Stimulated activated CD8-positive, alpha-beta memory T cell treated with anti-CD3 and anti-CD28 coated beads, Interleukin-2, amount 100 ng/mL, for 1 hour (primary cell): ENCODE data around the gene PPP1R36.
"Not testable (repeated sequence)": the region's sequence is repeated elsewhere in the genome, so short reads cannot be mapped to it uniquely, and the experiment has no call there.

ENCODE experiments used
- DNase-seq, 2 donors: peaks; one replicate each; pipeline ENCODE4 v3.0.0-alpha.2; 2020; ENCODE audit warnings: low read depth in 2 of 2

The PPP1R36 gene, protein sequence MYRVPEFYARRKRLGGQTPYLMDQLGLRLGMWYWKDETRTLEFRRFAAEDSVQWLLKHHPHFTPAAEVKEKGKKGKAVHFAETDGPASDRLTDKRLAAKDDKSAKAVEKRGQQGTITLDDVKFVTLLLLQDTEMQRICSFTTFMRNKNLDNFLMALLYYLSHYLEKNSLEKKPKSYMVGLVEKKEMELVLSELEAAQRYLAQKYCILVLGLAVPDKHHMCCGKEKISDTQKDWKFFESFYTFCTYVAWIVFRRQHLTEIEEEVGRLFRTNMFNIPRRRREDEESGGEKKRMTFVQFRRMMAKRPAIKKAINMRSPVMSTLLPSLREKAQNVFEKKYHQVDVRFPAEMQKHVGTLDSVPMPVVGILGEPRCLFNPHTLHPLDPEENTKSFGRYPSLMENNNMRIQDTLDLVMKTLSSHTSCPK

DNA sequence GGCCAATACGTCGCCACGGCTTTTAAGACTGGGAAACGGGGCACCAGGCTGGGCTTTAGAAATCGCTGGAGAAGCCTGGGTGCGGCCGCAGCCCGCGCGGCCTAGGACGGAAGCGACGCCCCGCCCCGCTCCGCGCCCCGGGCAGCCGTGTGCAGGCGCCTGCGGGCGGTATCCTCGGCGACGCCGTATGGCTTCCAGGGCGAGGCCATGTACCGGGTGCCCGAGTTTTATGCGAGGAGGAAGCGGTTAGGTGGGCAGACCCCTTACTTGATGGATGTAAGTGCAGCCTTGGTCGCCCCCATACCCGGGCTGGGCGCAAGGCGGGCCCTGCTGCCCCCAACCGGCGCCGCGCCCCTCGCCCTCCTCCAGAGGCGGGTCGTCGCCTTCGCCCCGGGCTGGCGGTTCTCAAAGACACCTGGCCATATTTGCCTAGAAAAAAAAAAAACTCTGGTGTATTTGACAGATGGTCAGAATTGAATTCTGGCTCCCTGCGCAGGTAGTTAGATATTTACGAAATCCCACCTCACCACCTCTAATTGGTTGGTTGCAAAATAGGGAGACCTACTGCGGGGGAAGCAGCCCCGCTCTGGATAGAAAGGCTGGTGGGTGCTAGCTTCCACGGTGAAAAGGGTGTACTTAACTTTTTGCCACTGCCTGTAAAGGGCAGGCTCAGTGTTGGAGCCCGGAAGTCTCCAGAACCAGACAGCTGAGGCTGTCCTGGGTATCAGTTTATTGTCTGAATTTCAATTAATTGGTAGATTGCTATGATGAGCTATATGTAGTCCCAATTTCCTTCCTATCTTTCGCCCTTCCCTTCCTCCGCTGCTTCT, at the start of gene PPP1R36:
Gene PPP1R36 (plus strand): TSS at position 171 of the 830 bp plus-strand sequence. CDS start 37 bp downstream, at position 208.
- DNase-seq = peak in 1 of 2 donors; percentile 17

DNA sequence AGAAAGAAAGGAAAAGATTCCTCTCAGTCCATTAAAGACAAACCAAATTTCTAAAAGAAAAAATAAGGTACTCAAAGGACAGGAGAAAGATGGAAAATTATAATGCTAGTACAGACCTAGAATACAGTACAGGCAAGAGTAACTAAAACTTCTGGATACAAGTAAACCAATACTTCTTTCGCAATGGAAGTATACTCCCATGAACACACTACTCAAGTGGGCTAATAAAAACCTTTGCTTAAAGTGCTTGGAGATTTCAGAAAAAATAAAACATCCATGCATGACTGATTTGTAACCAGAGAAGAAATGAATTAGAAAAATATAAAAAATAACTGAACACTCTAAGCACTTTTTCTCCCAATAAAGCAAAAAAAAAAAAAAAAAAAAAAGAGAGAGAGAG, 49.7 kb upstream of the PPP1R36 start:
- DNase-seq = no peak

DNA sequence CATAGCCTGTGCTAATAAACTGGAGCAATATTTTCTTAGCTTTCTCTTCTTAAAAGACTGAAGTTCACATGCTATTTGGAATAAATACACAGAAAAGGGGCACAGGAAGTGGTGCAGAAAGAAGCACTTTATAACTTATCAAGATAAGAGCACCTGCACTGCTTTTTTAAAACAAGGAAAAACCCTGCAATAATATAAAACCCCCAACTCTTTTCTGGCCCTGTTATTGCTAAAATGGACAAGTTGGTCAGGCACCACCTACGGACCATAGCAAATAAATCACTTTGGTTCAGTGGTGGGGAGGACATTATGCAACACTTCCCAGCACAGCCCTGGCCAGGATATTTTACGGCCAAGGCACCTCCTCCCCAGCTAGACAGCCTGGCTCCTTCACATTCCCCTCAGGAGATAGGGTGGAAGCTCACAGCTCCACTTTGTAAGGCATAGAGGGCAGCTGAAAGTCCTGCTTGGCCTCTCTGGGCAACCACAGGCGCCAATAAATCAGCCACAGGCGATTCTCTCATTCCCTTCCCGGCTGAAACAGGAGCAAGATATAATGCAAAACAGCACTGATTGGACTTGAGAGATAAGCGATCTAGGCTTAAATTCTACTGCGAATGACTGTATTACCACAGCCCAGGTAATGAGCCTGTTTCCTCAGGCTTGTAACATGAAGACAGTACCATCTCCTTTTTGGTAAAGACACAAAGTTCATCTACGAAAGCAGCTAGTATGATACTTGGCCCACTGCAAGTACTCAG, 48.2 kb upstream of the PPP1R36 start:
- DNase-seq = no peak

DNA sequence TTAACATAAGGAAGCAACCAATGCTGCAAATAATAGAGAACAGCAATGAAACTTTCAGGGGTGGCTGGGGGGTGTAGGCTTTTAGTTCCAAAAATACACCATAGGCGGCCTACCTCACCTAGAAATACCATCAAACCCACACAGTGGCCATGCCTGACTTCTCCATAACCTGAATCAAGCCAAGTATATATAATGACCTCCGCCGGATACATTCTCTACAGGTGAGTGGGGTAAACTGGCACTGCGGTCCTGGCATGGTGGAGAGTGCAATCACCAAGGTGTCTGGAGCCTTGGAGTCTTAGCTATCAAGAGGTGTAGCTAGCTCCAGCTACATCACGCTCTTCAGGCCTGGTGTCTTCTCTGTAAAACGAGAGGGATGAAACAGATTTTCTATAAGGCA, 47.3 kb upstream of the PPP1R36 start:
- DNase-seq = no peak

DNA sequence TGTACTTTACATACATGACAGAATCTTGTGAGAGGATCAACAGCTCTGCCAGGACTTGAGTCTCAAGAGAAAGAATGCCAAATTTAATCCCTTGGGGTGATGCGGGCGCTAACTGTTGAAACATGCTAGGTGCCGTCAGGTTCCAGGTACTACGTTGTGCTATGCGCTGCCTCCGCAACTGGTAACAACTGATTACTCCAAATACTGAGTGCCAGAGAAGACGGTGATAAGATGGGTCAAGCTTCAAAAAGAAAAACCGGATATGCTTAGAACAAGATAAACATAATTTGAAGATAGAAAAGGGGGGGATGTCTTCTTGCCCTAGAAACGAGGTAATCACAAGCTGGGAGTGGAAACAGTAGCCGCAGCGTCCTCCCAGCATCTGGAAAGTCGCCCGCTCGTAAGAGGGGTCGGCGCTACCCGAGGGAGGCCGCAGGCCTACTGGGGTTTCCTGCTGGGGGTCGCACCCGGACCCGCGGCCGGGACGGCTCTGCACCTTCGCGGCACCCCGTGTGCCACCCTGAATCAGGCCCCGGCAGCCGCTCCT, 46.8 kb upstream of the PPP1R36 start:
- DNase-seq = peak in 1 of 2 donors; percentile 14

DNA sequence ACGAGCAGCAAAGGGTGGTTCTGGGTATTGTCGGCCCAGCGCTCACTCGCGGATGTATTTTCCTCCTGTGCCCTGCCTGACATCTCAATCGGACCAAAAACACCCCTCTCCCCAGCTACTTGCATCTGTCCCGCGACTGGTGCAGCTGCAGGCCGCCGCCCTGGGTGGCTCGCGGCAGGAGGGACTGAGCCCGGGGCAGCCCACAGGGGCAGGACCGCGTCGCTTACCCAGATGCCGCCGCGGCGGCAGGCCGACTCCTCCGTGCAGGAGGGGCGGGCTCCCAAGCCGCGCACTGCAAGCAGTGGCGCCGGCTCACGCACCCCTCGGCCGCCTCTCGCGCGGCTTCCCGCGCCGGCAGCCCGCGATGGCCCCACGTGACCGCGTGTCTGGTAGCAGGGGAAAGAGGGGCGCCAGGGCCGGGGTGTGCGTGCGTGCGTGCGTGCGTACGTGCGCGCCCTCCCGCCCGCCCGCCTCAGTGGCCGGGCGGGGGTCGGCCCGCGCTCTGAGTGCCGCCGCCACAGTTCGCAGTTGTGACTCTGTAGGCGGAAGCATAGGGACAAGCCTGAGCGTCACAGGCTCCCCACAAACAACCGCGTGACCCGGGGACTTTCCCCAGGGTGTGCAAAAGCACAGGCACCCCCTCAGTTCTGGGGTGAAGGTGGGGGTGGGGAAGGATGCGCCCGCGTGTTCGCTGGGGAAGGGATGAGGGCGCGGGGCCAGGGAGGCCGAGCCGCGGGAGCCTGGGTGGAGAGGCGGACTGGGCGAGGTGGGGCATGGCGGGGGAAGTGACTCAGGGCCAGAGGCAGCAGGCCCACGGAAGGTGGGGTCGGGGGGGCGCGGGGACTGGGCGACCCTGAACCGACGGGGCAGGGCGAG, 46.1 kb upstream of the PPP1R36 start, which contains the start of gene ZBTB25:
Gene ZBTB25 (minus strand): TSS at position 405 of the 876 bp plus-strand sequence. CDS start 13,305 bp downstream, outside the sequence.
- DNase-seq = peak; percentile 90

DNA sequence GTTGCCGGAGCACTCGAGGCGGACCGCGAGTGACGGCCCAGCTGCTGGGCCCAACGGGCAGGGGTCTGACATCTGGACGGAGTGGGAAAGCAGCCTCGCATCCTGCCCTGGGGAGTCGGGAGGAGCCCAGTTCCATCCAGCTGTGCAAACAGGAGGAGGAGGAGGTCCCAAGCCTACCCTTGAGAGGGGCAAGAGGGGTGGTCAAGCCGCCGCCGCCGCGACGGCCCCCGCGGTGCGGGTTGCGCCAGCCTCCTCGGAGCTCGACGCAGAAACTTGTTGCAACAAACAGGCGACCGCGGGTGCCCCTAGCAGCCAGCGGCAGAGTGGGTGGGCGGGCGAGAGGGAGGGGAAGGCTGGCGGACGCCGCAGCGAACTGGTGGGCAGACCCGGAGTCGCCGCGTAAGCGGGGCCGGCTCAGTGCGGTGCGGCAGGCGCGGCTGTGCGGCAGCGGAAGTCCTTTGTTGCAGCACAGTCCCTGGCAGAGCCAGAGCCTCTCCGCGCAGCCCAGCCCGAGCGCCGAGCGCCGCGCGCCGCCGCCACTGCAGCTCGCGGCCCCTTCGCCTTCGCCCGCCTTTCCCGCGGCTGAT, 45.4 kb upstream of the PPP1R36 start, which contains the start of gene ZBTB1:
Gene ZBTB1 (plus strand): TSS at position 461 of the 587 bp plus-strand sequence. CDS start 16,735 bp downstream, outside the sequence.
- DNase-seq = peak; percentile 72 to 73

DNA sequence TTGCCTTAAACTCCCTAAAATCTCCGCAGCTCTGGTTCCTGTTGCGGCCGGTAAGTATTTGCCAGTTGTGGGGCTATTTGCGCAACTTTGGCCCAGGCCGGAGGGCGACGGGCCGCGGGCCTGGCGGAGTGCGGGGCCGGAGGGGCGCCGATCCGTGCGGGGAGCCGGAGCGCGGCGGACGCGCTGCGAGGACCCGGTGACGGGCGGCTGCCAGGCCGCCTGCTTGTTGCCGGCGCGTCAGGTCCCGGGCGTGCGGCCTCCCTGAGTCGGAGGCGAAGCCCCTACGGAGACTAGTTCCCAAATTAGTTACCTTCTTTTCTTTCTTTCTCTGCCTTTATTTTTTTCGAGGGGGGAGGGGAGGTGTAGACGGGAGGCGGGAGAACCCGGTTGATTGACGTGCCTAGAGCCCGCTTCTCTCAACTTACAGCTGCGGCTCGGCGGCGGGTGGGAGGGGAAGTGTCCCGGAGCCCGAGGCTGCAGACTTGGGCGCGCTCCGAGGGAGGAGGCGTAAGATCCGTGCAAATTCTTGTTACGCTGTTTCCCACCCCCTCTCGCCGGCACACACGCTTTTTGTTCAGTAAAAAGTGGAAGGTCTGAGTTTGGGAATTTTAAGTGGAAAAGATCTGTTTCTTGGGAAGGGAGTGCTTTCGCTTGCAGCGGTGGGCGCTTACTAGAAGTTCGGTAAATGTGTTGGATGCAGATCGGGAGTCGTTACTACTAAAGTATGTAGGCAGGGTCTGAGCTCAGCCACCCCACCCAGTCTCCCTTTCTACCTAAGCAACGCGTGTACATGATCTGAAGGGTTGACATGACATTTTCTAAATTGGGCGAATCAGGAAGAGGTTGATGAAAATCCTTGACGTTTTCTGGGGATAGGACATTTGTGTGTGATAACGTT, 44.6 kb upstream of the PPP1R36 start:
- peak; percentile 64 to 72 for DNase-seq

DNA sequence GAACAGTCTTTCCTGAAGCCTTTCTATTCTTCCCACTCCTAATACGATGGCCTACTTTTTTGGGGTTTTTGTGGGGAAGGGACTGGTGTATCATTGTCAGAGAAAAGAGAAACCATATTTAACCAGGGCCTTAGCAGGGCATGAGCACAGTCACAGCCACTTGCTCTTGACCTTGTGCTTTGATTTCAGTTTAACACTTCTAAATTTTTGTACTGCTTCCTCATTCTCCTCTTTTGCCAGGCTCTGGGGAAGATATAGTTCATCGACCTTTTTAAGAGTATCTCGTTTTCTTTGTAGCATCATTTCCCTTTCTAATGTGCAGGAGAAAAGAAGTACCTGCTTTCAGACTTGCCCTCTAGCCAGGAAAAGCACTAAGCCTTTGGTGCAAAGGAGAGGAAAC, 43.0 kb upstream of the PPP1R36 start:
- no peak for DNase-seq

DNA sequence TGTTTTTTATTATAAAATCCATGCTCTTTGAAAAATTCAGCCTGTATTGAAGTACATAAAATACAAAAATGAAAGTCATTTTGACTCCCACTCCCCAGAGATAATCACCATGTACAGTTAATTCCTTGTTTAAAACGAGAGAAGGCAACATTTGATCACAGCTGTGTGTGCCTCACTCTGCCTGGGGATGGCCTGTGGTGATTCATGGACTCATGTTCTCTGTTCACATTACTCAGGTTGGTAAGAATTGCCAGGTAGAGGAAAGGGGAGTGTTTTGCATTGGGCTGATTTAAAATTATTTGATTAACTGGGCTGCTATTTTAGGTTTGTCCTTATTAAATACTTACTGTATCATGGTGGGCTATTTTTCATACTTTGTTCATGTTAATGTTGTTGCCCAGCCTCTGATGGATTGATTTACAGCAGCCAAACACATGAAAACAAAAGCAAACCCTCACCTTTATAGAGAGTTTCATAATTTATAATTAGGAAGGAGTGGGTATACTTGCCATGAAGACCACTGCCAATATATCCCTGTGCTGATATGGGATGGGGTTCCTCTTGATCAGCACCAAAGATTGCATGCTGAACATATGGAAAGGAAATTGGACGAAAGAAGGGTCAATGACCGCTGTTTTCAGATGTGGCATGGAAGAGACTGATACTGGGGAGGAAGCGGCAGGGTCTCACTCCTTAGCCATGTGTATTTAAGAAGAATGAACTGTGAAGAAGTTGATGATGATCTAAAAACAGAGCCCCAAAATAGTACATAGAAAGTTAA, 42.2 kb upstream of the PPP1R36 start:
- DNase-seq = no peak

DNA sequence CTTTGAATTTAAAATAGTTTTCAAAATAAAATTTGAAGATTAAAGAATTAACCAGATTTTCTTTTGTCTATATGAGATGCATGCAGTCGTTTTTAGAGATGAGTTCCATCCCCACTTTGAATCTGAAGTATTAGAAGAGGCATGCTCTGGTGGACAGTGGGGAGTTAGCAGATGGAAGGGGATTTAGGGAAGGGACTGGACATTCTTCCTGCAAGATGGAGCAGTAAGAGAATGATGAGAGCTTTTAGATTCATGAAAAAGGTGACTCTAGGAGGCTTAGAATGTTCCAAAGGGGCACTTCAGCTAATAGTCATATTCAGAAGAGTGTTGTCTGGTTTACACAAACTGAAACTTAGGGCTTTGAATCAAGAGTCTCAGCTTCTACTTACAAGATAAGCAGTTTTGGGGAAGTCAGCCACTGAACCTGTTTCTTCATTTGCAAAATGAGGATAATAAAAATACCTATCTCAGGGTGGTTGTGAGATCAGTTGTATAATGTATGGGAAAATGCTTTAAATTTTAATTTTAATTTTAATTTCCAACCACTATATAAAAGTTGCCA, 41.5 kb upstream of the PPP1R36 start:
- no peak for DNase-seq

DNA sequence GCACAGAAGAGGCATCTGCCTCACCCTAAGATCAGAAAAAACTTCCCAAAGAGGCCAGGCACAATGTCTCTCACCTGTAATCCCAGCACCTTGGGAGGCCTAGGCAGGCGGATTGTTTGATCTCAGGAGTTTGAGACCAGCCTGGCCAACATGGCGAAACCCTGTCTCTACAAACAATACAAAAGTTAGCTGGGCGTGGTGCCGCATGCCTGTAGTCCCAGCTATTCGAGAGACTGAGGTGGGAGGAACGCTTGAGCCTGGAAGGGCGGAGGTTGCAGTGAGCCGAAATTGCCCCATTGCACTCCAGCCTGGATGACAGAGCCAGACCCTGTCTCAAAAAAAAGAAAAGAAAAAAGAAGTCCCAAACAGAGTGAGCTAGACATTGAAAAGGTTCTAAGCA, 40.7 kb upstream of the PPP1R36 start:
- DNase-seq = no peak

DNA sequence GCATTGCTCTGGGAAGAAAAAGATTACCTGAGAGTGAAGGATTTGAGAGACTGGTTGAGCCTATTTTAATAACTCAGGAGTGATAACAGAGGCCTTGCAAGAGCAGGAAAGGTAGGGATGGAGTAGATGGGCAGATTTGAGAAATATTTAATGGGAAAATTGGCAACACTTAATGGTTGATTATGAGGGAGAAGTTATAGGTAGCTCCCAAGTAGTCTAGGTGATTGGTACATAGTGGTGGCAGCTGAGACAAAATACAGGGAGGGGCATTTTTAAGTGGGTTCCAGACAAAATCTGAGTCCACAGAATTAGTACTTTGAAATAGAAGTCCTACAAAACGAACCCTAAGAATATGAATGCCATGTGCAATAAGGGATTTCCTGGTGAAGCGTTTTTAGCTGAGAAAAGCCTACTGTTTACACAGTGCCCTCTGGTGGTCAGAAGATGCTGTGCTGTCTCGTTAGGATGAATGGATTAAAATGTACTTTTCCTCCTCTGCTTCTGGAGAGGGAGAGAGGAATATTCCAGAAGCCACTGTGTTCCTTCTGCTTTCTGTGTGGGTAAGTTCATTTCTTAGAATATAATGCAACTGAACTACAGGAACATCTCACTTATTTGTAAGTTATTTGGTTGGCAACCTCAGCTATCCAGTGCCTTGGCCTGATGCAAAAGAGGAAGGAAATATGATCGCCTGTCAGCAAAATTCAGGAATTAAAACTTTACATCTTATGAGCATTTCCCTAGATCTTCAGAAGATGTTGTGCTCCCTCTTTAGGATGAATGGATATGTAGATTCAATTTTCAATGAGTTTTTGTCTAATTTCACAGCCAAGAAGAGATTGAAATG, 38.7 kb upstream of the PPP1R36 start:
- DNase-seq = peak; percentile 42 to 47

DNA sequence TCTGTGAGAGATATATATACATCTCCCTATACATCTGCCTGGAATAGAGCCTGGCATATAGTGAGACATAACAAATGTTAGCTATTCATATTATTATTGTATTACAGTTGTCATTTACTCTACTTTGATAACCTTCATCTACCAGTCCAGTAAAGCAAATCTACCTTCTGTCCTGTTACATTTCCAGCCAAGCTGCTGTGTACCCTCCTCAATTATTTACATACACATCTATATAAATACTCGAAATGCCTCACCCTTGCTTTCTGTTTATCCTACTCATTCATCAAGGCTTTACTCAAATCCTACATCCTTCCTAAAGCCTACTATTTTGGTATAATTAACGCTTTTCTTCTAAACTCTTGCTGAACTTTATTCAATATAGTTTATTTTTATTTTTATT, 36.5 kb upstream of the PPP1R36 start:
- no peak for DNase-seq

DNA sequence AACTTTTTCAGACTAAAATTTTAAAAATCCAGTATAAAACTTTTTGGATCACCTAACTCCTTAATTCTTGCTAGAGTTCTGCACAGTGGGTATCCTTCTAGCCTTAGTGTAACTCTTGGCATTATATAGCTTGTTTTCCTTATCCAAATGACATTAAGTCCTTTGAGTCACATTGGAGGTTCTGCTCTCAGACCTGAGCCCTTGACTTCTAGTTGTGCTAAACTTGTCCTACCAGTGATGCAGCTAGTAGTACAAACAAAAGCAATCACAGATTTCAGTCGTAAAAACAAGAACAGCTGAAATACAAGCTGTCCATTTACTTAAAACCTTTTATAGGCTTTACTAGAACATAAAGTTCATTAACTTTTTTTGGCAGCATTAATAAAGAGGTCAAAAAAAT, 34.7 kb upstream of the PPP1R36 start:
- DNase-seq = no peak

DNA sequence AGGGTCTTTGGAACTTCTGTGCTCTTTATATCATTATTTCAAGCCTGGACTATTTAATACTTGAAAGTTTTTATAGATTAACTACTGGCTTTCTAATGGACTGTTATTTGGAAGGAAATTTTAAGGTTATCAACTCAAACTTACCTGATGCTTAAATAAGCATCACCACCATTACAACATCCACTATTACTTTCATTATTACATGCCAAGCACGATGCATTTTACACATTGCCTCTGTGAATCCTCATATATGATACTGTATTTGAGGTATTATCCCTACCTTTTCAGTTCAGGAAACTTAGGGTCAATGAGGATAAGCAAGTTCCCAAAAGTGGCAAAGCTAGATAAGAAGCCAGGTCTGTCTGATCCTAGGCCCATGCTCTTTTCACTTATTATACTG, 32.8 kb upstream of the PPP1R36 start:
- DNase-seq = no peak

DNA sequence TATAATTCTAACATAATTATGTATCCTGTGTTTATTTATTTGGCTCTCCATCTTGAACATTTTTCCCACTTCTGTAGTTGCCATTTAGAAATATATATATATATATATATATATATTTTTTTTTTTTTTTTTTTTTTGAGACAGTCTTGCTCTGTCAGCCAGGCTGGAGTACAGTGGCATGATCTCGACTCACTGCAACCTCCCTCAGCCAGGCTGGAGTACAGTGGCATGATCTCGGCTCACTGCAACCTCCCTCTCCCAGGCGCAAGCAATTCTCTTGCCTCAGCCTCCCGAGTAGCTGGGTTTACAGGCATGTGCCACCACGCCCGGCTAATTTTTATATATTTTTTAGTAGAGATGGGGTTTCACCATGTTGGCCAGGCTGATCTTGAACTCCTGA, 32.1 kb upstream of the PPP1R36 start:
- DNase-seq = not testable (repeated sequence)
